Measurements from ENCODE around the gene RPL21.
"Not testable (repeated sequence)": the region's sequence is repeated elsewhere in the genome, so short reads cannot be mapped to it uniquely, and the experiment has no call there.

Gene RPL21

DNA sequence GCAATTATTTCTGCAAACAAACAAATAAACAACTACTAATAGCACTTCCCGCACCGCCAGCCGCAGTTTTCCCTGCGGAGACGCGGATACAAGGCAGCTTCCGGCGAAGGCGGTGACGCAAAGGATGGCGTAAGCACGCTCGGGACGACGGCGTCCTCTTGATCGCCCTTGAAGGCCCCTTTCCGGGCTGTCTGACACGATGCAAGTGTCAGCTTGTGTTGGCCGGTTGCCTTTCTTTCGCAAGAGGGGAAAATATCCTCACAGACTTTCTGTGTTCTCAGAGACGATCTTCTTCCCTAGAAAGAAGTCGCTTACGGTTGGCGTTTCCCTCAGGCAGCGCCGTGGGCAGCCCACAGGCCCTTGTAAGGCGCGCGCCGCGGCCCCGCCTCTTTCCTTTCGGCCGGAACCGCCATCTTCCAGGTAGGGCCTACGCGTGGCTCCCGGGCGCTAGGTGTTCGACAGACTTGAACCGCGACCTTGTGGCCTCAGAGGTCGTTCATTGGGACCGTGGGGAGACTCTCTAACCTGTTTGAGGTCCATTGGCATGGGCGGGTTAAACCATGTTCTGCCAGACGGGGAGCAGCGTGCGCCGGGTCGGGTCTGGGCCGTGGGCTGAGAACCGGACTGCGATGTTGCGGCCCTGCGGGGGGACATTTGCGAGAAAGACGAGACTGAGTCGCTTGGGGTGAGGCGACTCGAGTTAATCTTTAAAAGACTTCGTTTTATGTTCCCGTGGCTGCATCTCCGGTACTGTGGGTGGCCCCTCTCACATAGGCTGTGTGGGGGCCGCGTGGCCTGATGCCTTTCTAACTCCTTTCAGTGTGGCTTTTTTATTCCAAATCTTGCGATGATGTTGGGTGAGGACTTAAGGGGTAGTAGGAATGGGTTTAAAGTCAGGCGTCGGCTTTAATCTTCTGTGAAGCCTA, at the start of gene RPL21:
Gene RPL21 (plus strand): TSS at position 393 of the 926 bp plus-strand sequence. CDS start 2,219 bp downstream, outside the sequence.
- DNase-seq: peak; percentile 99

- no peak for DNase-seq
Observed at GRCh38 chr13:27201661-27202060, 49.7 kb upstream of the RPL21 start.

GRCh38 chr13:27203186-27203585, 48.2 kb upstream of the RPL21 start:
- DNase-seq: no peak

- no peak for DNase-seq
Observed at GRCh38 chr13:27203854-27204253, 47.5 kb upstream of the RPL21 start.

DNA sequence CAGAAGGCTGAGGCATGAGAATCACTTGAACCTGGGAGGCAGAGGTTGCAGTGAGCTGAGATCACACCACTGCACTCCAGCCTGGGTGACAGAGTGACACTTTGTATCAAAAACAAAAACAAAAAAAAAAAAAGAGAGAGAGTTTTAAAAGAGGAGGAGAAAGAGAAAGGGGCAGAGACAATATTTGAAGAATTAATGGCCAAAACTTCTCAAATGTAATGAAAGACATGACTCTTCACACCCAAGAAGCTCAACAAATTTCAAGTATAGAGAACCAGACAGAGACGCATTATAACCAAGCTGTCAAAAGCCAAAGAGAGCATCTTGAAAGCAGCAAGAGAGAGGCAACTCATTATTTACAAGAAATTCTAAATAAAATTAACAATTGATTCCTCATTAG, 42.8 kb upstream of the RPL21 start:
- no peak for DNase-seq

DNA sequence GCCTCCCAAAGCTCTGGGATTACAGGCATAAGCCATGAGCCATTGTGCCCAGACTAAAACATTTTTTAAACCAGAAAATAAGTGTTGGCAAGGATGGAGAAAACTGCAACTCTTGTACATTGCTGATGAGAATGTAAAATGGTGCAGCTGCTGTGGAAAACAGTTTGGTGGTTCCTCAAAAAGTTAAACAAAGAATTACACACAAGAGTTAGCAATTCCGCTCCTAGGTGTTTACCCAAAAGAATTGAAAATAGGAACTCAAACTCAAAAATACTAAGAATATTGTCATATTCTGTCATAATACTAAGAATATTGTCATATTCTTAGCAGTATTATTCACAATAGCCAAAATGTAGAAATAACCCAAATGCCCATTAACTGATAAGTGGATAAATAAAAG, 40.1 kb upstream of the RPL21 start:
- DNase-seq: no peak

DNA sequence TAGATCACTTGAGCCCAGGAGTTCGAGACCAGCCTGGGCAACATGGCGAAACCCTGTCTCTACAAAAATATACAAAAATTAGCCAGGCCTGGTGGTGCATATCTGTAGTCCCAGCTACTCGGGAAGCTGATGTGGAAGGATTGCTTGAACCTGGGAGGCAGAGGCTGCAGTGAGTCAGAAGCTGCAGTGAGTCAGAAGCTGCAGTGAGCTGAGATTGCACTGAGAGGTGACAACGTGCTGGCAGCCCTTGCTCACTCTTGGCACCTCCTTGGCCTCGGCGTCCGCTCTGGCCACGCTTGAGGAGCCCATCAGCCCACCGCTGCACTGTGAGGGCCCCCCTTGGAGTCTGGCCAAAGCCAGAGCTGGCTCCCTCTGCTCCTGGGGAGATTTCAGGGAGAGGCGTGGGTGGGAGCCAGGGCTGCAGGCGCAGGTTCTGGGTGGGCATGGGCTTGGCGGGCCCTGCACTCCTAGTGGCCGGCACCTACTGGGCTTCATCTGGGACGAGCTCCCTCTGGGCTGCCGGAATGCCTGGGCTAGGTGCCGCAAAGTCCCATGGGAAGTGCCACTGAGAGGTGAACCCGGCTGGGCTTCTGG, 39.5 kb upstream of the RPL21 start:
- no peak for DNase-seq

GRCh38 chr13:27213386-27213785, 38.0 kb upstream of the RPL21 start:
- not testable (repeated sequence) for DNase-seq

DNA sequence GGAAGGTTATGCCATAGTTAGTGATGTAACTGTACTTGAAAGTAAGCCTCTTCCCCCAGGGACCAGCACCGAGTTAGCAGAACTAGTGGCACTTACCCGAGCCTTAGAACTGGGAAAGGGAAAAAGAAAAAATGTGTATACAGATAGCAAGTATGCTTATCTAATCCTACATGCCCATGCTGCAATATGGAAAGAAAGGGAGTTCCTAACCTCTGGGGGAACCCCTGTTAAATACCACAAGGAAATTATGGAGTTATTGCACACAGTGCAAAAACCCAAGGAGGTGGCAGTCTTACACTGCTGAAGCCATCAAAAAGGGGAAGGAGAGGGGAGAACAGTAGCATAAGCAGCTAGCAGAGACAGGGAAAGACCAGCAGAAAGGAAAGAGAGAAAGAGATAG, 33.6 kb upstream of the RPL21 start:
- DNase-seq: not testable (repeated sequence)

DNA sequence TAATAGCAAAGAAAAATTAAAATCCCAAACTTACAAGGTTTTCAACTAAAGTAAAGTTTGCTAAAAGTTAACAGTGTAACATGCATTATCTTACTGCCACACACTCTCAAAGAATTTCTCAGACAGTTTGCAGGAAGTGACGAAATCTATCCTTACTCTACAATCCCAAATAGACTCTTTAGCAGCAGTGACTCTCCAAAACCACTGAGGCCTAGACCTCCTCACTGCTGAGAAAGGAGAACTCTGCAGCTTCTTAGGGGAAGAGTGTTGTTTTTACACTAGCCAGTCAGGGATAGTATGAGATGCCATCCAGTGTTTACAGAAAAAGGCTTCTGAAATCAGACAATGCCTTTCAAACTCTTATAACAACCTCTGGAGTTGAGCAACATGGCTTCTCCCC, 32.5 kb upstream of the RPL21 start:
- DNase-seq: not testable (repeated sequence)

GRCh38 chr13:27219611-27220010, 31.7 kb upstream of the RPL21 start:
- no peak for DNase-seq

DNA sequence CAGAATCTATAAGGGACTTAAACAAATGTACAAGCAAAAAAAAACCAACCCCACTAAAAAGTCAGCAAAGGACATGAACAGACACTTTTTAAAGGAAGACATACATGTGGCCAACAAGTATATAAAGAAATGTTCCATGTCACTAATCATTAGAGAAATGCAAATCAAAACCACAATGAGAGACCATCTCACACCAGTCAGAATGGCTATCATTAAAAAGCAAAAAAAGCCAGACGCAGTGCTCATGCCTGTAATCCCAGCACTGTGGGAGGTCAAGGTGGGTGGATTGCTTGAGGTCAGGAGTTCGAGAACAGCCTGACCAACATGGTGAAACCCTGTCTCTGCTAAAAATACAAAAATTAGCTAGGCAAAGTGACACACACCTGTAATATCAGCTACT, 29.3 kb upstream of the RPL21 start:
- DNase-seq: not testable (repeated sequence)

DNA sequence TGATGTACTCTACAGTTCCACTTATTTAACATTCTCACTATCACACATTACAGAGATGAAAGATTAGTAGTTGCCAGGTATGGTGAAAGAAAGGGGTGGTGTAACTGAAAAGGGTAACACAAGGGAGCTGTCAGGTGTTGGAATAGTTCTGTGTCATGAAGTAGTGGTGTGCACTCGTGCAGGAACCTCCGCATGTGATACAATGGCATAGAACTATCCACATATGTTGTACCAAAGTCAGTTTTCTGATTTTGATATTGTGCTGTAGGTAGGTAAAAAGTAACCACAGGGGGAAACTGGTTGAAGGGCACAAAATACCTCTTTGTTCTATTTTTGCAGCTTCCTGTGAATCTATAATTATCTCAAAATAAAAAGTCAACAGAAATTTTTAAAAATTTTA, 24.4 kb upstream of the RPL21 start:
- no peak for DNase-seq

- no peak for DNase-seq
Observed at GRCh38 chr13:27228131-27228530, 23.2 kb upstream of the RPL21 start.

GRCh38 chr13:27229642-27230041, 21.7 kb upstream of the RPL21 start:
- DNase-seq: no peak

GRCh38 chr13:27233964-27234363, 17.4 kb upstream of the RPL21 start:
- DNase-seq: no peak

GRCh38 chr13:27236478-27236877, 14.9 kb upstream of the RPL21 start:
- DNase-seq: no peak

- no peak for DNase-seq
Observed at GRCh38 chr13:27242702-27243101, 8.7 kb upstream of the RPL21 start.

DNA sequence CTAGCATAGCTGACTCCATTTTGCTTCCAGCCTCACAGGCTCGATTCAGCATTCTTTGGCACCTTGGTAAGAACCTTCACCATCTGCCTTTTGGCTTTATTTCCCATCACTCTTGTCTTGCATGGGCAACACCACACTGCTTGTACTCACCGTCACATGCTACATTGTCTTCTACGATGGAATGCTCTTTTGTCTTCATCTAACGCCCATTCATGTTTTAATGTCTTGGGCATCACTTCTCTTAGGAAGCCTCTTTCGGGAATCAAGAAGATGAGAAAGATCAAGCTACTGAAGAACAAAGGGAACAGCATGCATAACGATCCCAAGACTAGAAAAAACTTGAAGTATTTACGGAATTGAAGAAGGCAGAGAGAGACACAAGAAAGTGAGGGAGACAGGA, 5.7 kb upstream of the RPL21 start:
- DNase-seq: no peak

- DNase-seq: no peak
Observed at GRCh38 chr13:27250833-27251165, 559 bp upstream of the RPL21 start.

DNA sequence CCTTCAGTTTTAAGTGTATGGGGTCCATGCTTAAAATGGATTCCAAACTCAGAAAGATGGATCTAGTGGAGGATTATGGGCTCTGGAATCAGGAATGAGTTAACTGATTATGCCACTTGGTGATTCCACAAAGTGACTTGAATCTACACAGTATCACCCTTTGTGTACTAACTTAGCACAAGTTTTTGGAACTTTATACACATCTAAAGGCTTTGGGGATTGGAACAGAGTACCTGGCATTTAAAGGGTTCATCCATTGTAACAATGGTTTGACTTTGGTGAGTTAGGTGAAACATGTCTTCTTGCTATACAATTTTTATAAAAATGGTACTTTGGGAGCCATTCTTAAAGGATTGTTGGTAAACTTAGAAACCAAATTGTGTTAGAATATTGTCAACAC, 1.1 kb downstream of the RPL21 start:
- no peak for DNase-seq

DNA sequence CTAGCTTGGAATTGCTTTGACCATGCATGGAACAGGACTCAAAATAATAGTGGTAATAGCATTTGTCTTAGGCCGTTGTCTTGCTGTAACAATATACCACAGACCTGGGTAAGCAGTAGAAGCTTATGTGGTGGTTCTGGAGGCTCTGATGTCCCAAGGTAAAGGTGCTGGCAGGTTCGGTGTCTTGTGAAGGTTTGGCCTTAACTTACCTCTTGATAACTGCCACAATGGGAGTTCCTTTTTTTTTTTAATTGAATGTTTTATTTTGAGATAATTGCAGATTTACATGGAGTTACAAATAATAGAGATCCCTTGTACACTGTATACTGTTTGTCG, 5.8 kb downstream of the RPL21 start:
- no peak for DNase-seq

DNA sequence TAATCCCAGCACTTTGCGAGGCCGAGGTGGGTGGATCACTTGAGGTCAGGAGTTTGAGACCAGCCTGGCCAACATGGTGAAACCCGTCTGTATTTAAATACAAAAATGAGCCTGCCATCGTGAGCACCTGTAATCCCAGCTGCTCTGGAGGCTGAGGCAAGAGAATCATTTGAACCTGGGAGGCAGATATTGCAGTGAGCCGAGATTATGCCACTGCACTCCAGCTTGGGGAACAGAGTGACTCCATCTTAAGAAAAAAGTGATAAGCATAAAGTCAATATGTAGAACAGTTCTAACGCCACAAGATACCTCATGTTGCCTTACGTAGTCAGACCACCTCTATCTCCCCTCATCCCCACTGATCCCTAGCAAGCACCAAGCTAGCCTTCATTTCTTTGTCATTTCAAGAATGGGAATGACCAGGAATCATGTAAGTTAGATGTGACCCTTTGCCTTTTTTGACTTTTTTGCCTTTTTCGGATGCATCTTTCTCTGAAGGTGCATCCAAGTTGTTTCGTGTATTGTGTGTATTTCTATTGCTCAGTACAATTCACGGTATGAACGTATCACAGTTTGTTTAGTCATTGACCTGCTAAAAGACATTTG, 6.4 kb downstream of the RPL21 start:
- no peak for DNase-seq

GRCh38 chr13:27258637-27259386, 7.5 kb downstream of the RPL21 start:
- DNase-seq: no peak
